Epithelial cell of esophagus (primary cell): Measurements from ENCODE around the gene IRF4.

Source experiments
- DNase-seq: peaks from one replicate; pipeline ENCODE4 v3.0.0; 2010; ENCODE audit warnings: low read depth
- H3K4me3 ChIP-seq: 2 replicates; pipeline ENCODE4 v1.5.1; 2011; ENCODE audit warnings: mild to moderate bottlenecking, low read length, control low read depth
- TF ChIP-seq, protein P1 (sequence below): IDR thresholded peaks from 2 replicates; pipeline ENCODE4 v1.5.1; 2011; ENCODE audit warnings: low read depth, mild to moderate bottlenecking, low read length, control low read depth, inconsistent platforms; ENCODE audit not compliant: insufficient read depth; ENCODE audit errors: missing control alignments

The IRF4 gene

GRCh38 chr6:361411-362132 is 30.0 kb upstream of the IRF4 start:
- H3K4me3 ChIP-seq, result no peak overlapping the region
- TF ChIP-seq, protein P1, sequence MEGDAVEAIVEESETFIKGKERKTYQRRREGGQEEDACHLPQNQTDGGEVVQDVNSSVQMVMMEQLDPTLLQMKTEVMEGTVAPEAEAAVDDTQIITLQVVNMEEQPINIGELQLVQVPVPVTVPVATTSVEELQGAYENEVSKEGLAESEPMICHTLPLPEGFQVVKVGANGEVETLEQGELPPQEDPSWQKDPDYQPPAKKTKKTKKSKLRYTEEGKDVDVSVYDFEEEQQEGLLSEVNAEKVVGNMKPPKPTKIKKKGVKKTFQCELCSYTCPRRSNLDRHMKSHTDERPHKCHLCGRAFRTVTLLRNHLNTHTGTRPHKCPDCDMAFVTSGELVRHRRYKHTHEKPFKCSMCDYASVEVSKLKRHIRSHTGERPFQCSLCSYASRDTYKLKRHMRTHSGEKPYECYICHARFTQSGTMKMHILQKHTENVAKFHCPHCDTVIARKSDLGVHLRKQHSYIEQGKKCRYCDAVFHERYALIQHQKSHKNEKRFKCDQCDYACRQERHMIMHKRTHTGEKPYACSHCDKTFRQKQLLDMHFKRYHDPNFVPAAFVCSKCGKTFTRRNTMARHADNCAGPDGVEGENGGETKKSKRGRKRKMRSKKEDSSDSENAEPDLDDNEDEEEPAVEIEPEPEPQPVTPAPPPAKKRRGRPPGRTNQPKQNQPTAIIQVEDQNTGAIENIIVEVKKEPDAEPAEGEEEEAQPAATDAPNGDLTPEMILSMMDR, result no peak
- DNase-seq, result no peak

DNA sequence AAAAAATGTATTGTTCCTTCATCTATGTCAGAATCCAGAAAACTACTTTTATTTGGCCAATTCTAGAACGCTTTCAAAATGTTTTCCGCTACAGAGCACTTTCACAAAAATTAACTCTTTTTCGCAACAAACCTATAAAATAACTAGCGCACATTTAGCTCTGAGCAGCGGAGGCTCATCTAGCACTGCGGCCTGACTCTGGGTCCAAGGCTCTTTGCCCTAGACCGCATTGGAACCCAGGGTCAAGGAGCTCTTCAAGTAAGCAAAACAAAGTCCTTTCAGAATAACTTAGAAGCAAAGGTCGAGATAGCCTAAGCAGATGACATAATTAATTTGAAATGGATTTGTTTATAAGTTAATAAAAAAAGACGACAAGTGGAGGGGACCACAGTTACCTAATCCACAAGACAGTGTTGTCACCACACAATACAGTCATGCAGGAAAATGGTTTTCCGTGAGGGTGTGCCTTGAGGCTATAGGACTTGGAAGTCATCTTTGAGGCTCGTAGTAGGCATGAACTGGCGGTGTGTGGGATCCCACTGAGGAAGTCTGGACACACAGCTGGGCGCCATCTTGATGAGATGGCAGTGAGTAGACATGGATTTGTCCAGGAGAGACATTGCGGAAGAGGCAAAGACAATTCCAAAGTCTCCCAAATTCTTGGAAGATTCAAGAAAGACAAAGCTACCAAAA is 29.2 kb upstream of the IRF4 start:
- TF ChIP-seq, protein P1, result no peak
- no peak for DNase-seq
- H3K4me3 ChIP-seq, result no peak overlapping the region

DNA sequence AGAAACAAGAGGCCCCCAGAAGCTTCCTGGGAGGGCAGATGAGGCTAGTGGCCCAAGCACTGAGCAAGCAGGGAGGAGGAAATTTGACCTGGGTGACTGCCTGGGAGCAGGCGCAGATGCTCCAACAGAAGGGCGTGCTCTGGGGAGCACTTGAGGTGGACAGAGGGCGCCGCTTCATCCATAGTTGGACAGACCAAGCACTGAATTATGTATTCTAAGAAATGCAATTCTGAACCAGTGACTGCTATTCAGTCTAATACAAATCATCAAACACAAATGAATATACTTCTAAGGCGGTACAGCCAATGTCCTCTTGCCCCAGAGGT is 28.7 kb upstream of the IRF4 start:
- no peak for DNase-seq
- TF ChIP-seq, protein P1, result no peak
- H3K4me3 ChIP-seq, result no peak overlapping the region

GRCh38 chr6:363291-363690 is 28.3 kb upstream of the IRF4 start:
- no peak overlapping the region for H3K4me3 ChIP-seq
- TF ChIP-seq, protein P1, result no peak
- no peak for DNase-seq

- DNase-seq, result no peak
- H3K4me3 ChIP-seq, result no peak overlapping the region
- TF ChIP-seq, protein P1, result no peak
These were observed 27.6 kb upstream of the IRF4 start for GRCh38 chr6:363909-364308.

- TF ChIP-seq, protein P1, result no peak
These were observed 26.7 kb upstream of the IRF4 start for GRCh38 chr6:364609-365540.

More at GRCh38 chr6:364609-365540, 26.7 kb upstream of the IRF4 start:
- H3K4me3 ChIP-seq, result no peak overlapping the region
- no peak for DNase-seq
